GM21360 (cell line): ENCODE measurements around the gene MARK3.

Source experiments
- ATAC-seq: cut with Tn5 transposase; IDR thresholded peaks from one replicate; pipeline ENCODE4 v1.9.1; 2021; ENCODE audit warnings: mild to moderate bottlenecking, moderate library complexity; ENCODE audit not compliant: unreplicated experiment

The MARK3 gene

GRCh38 chr14:103393676-103394626 is 8.7 kb downstream of the MARK3 start:
- no peak for ATAC-seq

GRCh38 chr14:103395244-103395643 is 10.0 kb downstream of the MARK3 start:
- no peak for ATAC-seq

- ATAC-seq, result no peak
Observed at GRCh38 chr14:103396463-103396862, 11.2 kb downstream of the MARK3 start.

- ATAC-seq, result no peak
Observed at GRCh38 chr14:103398427-103399195, 13.4 kb downstream of the MARK3 start.

GRCh38 chr14:103400537-103400936 is 15.3 kb downstream of the MARK3 start:
- no peak for ATAC-seq

- ATAC-seq, result no peak
Observed at GRCh38 chr14:103401223-103402214, 16.3 kb downstream of the MARK3 start.

GRCh38 chr14:103402695-103403094 is 17.5 kb downstream of the MARK3 start:
- no peak for ATAC-seq

GRCh38 chr14:103404032-103404918 is 19.1 kb downstream of the MARK3 start:
- no peak for ATAC-seq

- no peak for ATAC-seq
Observed at GRCh38 chr14:103404920-103405319, 19.7 kb downstream of the MARK3 start.

- no peak for ATAC-seq
Observed at GRCh38 chr14:103408491-103409155, 23.4 kb downstream of the MARK3 start.

- ATAC-seq, result no peak
Observed at GRCh38 chr14:103416916-103417315, 31.7 kb downstream of the MARK3 start.

- no peak for ATAC-seq
Observed at GRCh38 chr14:103418481-103418818, 33.2 kb downstream of the MARK3 start.

GRCh38 chr14:103421556-103421955 is 36.3 kb downstream of the MARK3 start:
- ATAC-seq, result no peak

GRCh38 chr14:103423050-103423461 is 37.8 kb downstream of the MARK3 start:
- no peak for ATAC-seq

- no peak for ATAC-seq
Observed at GRCh38 chr14:103427485-103428443, 42.5 kb downstream of the MARK3 start.

- no peak for ATAC-seq
Observed at GRCh38 chr14:103428723-103429556, 43.7 kb downstream of the MARK3 start.

- no peak for ATAC-seq
Observed at GRCh38 chr14:103430358-103430757, 45.1 kb downstream of the MARK3 start.
